Mesenteric fat pad (tissue), 1 donor: ENCODE results near the gene KBTBD8. TPM values are rescaled to one million over a fixed set of nuclear protein-coding genes. Genes with fewer than 3 reads are reported as not detected.
A peak's percentile ranks its signal among the peaks of the same experiment; 100 is the strongest.

ENCODE experiments used
- DNase-seq: peaks from one replicate; pipeline ENCODE4 v3.0.0-alpha.2; 2020; ENCODE audit warnings: low spot score
- long read RNA-seq: library from polyadenylated mRNA; unstranded; transcript quantifications from one replicate; pipeline ENCODE4 v2.0.0, GENCODE V29; 2020
- total RNA-seq: library from RNA; stranded (reverse); fragmentation: NEBNext Ultra II Directional; extraction: Animal tissue kit (Norgen Biotek cat#: 25700); gene quantifications from one replicate; pipeline ENCODE4 v1.2.1, GENCODE V29; 2021
- donor health status: DM: yes; HTN: yes; CAD: no.

KBTBD8 gene
- total RNA-seq = 1.8 TPM
- long read RNA-seq = 0 reads

GRCh38 chr3:66998113-66998903 is at the start of gene KBTBD8:
KBTBD8 (plus strand) TSS chr3:66998307; CDS start chr3:66998356, 49 bp downstream.
- DNase-seq = peak; percentile 99

- DNase-seq = no peak
These were observed 49.3 kb upstream of the KBTBD8 start for GRCh38 chr3:66948838-66949237.

- DNase-seq = no peak
These were observed 48.2 kb upstream of the KBTBD8 start for GRCh38 chr3:66949898-66950297.

GRCh38 chr3:66952357-66952756 is 45.8 kb upstream of the KBTBD8 start:
- no peak for DNase-seq

- DNase-seq = no peak
These were observed 44.1 kb upstream of the KBTBD8 start for GRCh38 chr3:66953934-66954445.

GRCh38 chr3:66956742-66957141 is 41.4 kb upstream of the KBTBD8 start:
- no peak for DNase-seq

- no peak for DNase-seq
These were observed 40.7 kb upstream of the KBTBD8 start for GRCh38 chr3:66957367-66957766.

- no peak for DNase-seq
These were observed 40.0 kb upstream of the KBTBD8 start for GRCh38 chr3:66958067-66958466.

- no peak for DNase-seq
These were observed 35.4 kb upstream of the KBTBD8 start for GRCh38 chr3:66962664-66963063.

- DNase-seq = no peak
These were observed 26.9 kb upstream of the KBTBD8 start for GRCh38 chr3:66971245-66971644.

GRCh38 chr3:66971891-66972551 is 26.1 kb upstream of the KBTBD8 start:
- DNase-seq = no peak

GRCh38 chr3:66980791-66981190 is 17.3 kb upstream of the KBTBD8 start:
- DNase-seq = no peak

GRCh38 chr3:66983101-66983500 is 15.0 kb upstream of the KBTBD8 start:
- no peak for DNase-seq

GRCh38 chr3:66985336-66985920 is 12.7 kb upstream of the KBTBD8 start:
- no peak for DNase-seq

GRCh38 chr3:66986406-66986805 is 11.7 kb upstream of the KBTBD8 start:
- DNase-seq = no peak

GRCh38 chr3:66989241-66989640 is 8.9 kb upstream of the KBTBD8 start:
- DNase-seq = no peak

GRCh38 chr3:66989860-66990696 is 8.0 kb upstream of the KBTBD8 start:
- no peak for DNase-seq

GRCh38 chr3:66991459-66991858 is 6.6 kb upstream of the KBTBD8 start:
- DNase-seq = no peak

GRCh38 chr3:66993082-66993481 is 5.0 kb upstream of the KBTBD8 start:
- DNase-seq = no peak

- no peak for DNase-seq
These were observed 3.5 kb upstream of the KBTBD8 start for GRCh38 chr3:66994588-66994987.

GRCh38 chr3:66996696-66997095 is 1.4 kb upstream of the KBTBD8 start:
- no peak for DNase-seq
